ENCODE measurements around the gene NRG4.
"Not testable (repeated sequence)": the region's sequence is repeated elsewhere in the genome, so short reads cannot be mapped to it uniquely, and the experiment has no call there.

NRG4 gene

DNA sequence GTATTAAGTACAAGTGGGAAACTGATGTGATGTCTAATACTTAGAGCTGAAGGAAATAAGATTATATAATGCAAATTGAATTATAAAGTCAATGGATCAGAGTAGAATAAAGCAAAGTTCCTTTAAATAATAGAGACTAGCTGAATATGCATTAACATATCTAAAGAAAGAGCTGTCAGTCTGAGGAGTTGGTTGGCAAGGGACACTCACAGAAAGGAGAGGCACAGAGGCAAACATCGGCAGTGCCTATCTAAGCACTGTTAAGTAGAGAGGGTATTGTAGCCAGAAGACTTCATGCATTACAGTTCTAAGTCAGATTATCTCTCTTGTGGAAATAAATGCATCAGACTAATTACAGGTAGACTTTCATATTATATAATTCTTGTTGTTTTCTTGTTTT is 16.6 kb downstream of the NRG4 start:
- H3K4me3 ChIP-seq (ENCODE audit: insufficient read depth, low read depth, low read length, poor library complexity, severe bottlenecking): no peak overlapping the region
- H3K27me3 ChIP-seq (replicated peaks; ENCODE audit: control insufficient read depth, insufficient read depth, low read length, poor library complexity, severe bottlenecking): no peaks in the 10 kb centered on the region
- no peak for DNase-seq
- no peaks in the 10 kb centered on the region for H3K4me1 ChIP-seq (ENCODE audit: control insufficient read depth, insufficient read depth, low read length, poor library complexity, severe bottlenecking)
- H3K27ac ChIP-seq (ENCODE audit: insufficient read depth, low read length, poor library complexity, severe bottlenecking): no peak overlapping the region
- H3K9me3 ChIP-seq (ENCODE audit: control insufficient read depth, low read length): no peaks in the 10 kb centered on the region
- no peaks in the 10 kb centered on the region for H3K36me3 ChIP-seq (ENCODE audit: control insufficient read depth, insufficient read depth, low read length)

DNA sequence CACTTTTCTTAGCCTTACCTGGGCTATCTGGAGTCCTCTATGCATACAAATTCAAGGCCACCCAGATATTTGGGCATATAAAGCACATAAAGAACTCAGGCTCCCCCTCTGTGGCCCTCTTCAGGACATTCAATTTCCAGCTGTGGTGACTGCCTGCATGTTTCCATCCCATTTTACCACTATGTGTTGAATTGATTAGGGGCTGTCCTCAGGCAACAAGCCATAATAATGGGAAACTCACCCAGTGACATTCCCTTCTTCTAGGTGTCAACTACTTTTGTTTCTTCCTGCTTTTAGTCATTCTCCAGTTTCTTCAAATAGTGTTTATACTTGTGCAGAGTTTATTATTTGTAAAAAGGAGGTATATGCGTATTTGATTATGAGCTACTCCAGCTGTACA is 18.0 kb downstream of the NRG4 start:
- H3K9me3 ChIP-seq (ENCODE audit: control insufficient read depth, low read length): no peaks in the 10 kb centered on the region
- no peaks in the 10 kb centered on the region for H3K4me1 ChIP-seq (ENCODE audit: control insufficient read depth, insufficient read depth, low read length, poor library complexity, severe bottlenecking)
- H3K27ac ChIP-seq (ENCODE audit: insufficient read depth, low read length, poor library complexity, severe bottlenecking): no peak overlapping the region
- no peak for DNase-seq
- H3K27me3 ChIP-seq (replicated peaks; ENCODE audit: control insufficient read depth, insufficient read depth, low read length, poor library complexity, severe bottlenecking): no peaks in the 10 kb centered on the region
- H3K36me3 ChIP-seq (ENCODE audit: control insufficient read depth, insufficient read depth, low read length): no peaks in the 10 kb centered on the region
- no peak overlapping the region for H3K4me3 ChIP-seq (ENCODE audit: insufficient read depth, low read depth, low read length, poor library complexity, severe bottlenecking)

DNA sequence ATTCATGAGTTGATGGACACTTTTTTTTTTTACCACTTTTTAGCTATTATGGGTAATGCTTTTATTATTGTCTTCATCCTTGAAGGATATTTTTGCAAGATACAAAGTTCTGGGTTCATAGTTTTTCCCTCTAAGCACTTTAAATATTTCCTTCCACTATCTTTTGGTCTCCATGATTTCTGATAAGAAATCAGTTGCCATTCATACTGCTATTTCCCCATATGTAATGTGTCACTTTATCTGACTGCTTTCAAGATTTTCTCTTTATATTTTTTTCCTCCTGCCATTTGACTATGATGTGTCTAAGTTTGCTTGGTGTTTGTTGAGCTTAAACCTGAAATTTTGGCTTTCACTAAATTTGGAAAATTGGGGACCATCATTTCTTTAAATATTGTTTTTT is 19.3 kb downstream of the NRG4 start:
- Histone ChIP-seq H3K27me3 (replicated peaks; ENCODE audit: control insufficient read depth, insufficient read depth, low read length, poor library complexity, severe bottlenecking) (no peaks in the 10 kb centered on the region), H3K4me3 (ENCODE audit: insufficient read depth, low read depth, low read length, poor library complexity, severe bottlenecking) (no peak overlapping the region), H3K27ac (ENCODE audit: insufficient read depth, low read length, poor library complexity, severe bottlenecking) (no peak overlapping the region), H3K4me1 (ENCODE audit: control insufficient read depth, insufficient read depth, low read length, poor library complexity, severe bottlenecking) (no peaks in the 10 kb centered on the region), H3K9me3 (ENCODE audit: control insufficient read depth, low read length) (no peaks in the 10 kb centered on the region), H3K36me3 (ENCODE audit: control insufficient read depth, insufficient read depth, low read length) (no peaks in the 10 kb centered on the region)
- no peak for DNase-seq

DNA sequence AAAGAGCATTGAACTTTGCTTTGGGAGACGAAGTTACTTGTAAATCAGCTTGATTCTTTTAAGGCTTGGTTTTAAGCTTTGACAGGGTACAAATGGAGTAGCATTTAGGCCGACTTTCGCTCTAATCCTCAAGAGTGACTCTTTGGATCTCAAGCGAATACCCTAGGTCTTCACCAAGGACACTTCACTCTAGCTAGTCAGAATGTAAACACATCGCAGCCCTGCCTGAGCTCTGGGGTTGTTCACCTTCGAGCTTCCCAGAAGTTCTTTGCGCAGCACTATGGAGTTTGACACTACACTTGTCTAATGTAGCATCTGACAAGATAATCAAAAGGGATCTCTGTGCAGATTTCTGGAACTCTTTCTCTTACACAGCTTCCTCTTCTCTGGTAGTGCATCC is 22.3 kb downstream of the NRG4 start:
- H3K27ac ChIP-seq (ENCODE audit: insufficient read depth, low read length, poor library complexity, severe bottlenecking): no peak overlapping the region
- H3K36me3 ChIP-seq (ENCODE audit: control insufficient read depth, insufficient read depth, low read length): no peaks in the 10 kb centered on the region
- no peak overlapping the region for H3K4me3 ChIP-seq (ENCODE audit: insufficient read depth, low read depth, low read length, poor library complexity, severe bottlenecking)
- H3K9me3 ChIP-seq (ENCODE audit: control insufficient read depth, low read length): no peaks in the 10 kb centered on the region
- H3K27me3 ChIP-seq (replicated peaks; ENCODE audit: control insufficient read depth, insufficient read depth, low read length, poor library complexity, severe bottlenecking): no peaks in the 10 kb centered on the region
- H3K4me1 ChIP-seq (ENCODE audit: control insufficient read depth, insufficient read depth, low read length, poor library complexity, severe bottlenecking): no peaks in the 10 kb centered on the region
- no peak for DNase-seq

DNA sequence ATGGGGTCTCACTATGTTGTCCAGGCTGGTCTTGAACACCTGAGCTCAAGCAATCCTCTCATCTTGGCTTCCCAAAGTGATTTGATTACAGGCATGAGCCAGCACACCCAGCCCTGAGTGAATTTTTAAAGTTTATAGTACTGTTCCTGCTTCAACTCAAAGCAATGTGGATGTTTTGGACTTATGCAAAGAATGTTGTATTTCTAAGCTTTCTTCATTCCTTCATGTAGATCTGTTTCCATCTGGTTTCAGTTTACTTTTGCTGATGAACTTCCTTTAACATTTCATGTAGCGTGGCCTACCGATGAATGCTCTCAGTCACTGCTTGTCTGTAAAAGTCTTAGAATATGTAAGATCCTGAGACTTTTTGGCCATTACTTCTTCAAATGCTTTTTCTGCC is 23.2 kb downstream of the NRG4 start:
- no peaks in the 10 kb centered on the region for H3K36me3 ChIP-seq (ENCODE audit: control insufficient read depth, insufficient read depth, low read length)
- no peak overlapping the region for H3K27ac ChIP-seq (ENCODE audit: insufficient read depth, low read length, poor library complexity, severe bottlenecking)
- no peaks in the 10 kb centered on the region for H3K9me3 ChIP-seq (ENCODE audit: control insufficient read depth, low read length)
- no peaks in the 10 kb centered on the region for H3K4me1 ChIP-seq (ENCODE audit: control insufficient read depth, insufficient read depth, low read length, poor library complexity, severe bottlenecking)
- no peak overlapping the region for H3K4me3 ChIP-seq (ENCODE audit: insufficient read depth, low read depth, low read length, poor library complexity, severe bottlenecking)
- no peaks in the 10 kb centered on the region for H3K27me3 ChIP-seq (replicated peaks; ENCODE audit: control insufficient read depth, insufficient read depth, low read length, poor library complexity, severe bottlenecking)
- no peak for DNase-seq

DNA sequence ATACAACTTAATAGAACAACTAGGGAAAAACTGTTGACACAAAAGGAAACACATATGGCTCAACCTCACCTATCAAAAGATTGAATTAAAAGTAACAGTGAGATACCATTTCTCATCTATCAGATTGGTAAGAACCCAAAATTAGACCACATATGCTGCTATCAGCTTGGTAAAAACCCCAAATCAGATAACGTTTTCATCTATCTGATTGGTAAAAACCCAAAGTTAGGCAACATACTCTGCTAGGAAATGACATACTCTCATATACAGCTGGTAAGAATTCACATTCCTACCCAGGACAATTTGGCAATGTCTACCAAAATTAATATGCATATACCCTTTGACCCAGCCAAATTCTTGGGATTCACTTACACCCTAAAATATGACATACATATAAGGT is 26.3 kb downstream of the NRG4 start:
- Histone ChIP-seq H3K27ac (ENCODE audit: insufficient read depth, low read length, poor library complexity, severe bottlenecking) (no peak overlapping the region), H3K9me3 (ENCODE audit: control insufficient read depth, low read length) (no peaks in the 10 kb centered on the region), H3K4me1 (ENCODE audit: control insufficient read depth, insufficient read depth, low read length, poor library complexity, severe bottlenecking) (no peaks in the 10 kb centered on the region), H3K27me3 (replicated peaks; ENCODE audit: control insufficient read depth, insufficient read depth, low read length, poor library complexity, severe bottlenecking) (no peaks in the 10 kb centered on the region), H3K4me3 (ENCODE audit: insufficient read depth, low read depth, low read length, poor library complexity, severe bottlenecking) (no peak overlapping the region), H3K36me3 (ENCODE audit: control insufficient read depth, insufficient read depth, low read length) (no peaks in the 10 kb centered on the region)
- DNase-seq: no peak

DNA sequence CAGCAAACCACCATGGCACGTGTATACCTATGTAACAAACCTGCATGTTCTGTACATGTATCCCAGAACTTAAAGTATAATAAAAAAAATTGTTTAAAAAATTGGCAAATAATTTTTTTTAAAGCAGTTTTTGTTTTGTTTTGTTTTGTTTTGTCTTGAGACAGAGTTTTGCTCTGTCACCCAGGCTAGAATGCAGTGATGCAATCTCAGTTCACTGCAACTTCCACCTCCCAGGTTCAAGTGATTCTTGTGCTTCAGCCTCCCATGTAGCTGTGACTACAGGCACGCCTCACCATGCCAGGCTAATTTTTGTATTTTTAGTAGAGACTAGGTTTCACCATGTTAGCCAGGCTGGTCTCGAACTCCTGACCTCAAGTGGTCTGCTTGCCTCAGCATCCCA is 27.5 kb downstream of the NRG4 start:
- H3K9me3 ChIP-seq (ENCODE audit: control insufficient read depth, low read length); H3K27ac ChIP-seq (ENCODE audit: insufficient read depth, low read length, poor library complexity, severe bottlenecking); H3K4me1 ChIP-seq (ENCODE audit: control insufficient read depth, insufficient read depth, low read length, poor library complexity, severe bottlenecking); H3K27me3 ChIP-seq (replicated peaks; ENCODE audit: control insufficient read depth, insufficient read depth, low read length, poor library complexity, severe bottlenecking); H3K36me3 ChIP-seq (ENCODE audit: control insufficient read depth, insufficient read depth, low read length); H3K4me3 ChIP-seq (ENCODE audit: insufficient read depth, low read depth, low read length, poor library complexity, severe bottlenecking); DNase-seq: not testable (repeated sequence)

DNA sequence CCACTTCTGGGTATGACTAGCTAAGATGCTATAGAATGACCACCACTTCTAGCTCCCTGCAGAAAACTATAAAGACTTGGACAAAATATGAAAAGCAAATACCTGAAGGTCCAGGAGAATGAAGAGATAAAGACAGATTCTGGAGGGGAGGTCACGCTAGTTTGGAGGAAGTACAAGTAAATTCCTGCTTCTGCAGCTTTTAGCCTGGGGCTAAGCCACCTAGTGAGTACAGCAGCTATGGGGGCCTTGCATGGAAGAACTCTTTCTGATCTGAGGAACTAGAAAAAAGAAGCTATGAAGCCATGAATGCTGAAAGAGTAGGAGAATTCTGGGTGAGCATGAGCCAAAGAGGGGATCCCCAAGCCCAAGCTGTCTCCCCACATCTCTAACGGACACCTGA is 29.8 kb downstream of the NRG4 start:
- H3K27me3 ChIP-seq (replicated peaks; ENCODE audit: control insufficient read depth, insufficient read depth, low read length, poor library complexity, severe bottlenecking): no peaks in the 10 kb centered on the region
- no peak overlapping the region for H3K4me3 ChIP-seq (ENCODE audit: insufficient read depth, low read depth, low read length, poor library complexity, severe bottlenecking)
- no peaks in the 10 kb centered on the region for H3K9me3 ChIP-seq (ENCODE audit: control insufficient read depth, low read length)
- no peaks in the 10 kb centered on the region for H3K36me3 ChIP-seq (ENCODE audit: control insufficient read depth, insufficient read depth, low read length)
- no peak for DNase-seq
- H3K4me1 ChIP-seq (ENCODE audit: control insufficient read depth, insufficient read depth, low read length, poor library complexity, severe bottlenecking): no peaks in the 10 kb centered on the region
- no peak overlapping the region for H3K27ac ChIP-seq (ENCODE audit: insufficient read depth, low read length, poor library complexity, severe bottlenecking)

DNA sequence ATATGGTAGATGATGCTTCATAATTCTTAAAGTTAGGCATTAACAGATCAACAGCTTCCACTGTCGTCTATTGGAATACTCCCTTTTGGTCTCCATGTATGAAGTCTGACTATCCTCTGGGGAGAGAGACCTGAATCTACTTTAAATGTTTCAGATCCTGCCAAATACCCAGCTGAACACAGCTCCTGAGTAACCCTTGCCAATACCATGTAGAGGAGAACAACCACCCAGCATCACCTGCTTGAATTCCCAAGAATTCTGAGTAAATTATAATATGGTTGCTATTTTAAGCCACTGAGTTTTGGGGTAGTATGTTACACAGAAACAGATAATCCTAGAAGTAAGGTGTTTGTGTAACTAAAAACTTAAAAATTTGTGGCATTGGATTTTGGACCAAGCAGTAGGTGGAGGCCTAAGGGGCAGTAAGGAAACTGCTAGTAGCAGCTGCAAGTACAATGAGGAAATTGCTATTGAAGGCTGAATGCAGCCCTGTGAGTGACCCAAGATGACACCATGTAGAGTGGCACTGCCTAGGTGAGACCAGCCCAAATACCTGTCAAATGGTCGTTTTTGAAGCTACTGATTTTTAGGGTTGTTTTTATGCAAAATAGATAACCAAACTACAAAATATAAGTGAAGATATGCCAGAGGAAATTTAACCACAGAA is 30.9 kb downstream of the NRG4 start:
- DNase-seq: no peak
- no peaks in the 10 kb centered on the region for H3K4me1 ChIP-seq (ENCODE audit: control insufficient read depth, insufficient read depth, low read length, poor library complexity, severe bottlenecking)
- H3K27me3 ChIP-seq (replicated peaks; ENCODE audit: control insufficient read depth, insufficient read depth, low read length, poor library complexity, severe bottlenecking): no peaks in the 10 kb centered on the region
- H3K27ac ChIP-seq (ENCODE audit: insufficient read depth, low read length, poor library complexity, severe bottlenecking): no peak overlapping the region
- no peaks in the 10 kb centered on the region for H3K36me3 ChIP-seq (ENCODE audit: control insufficient read depth, insufficient read depth, low read length)
- no peaks in the 10 kb centered on the region for H3K9me3 ChIP-seq (ENCODE audit: control insufficient read depth, low read length)
- no peak overlapping the region for H3K4me3 ChIP-seq (ENCODE audit: insufficient read depth, low read depth, low read length, poor library complexity, severe bottlenecking)

DNA sequence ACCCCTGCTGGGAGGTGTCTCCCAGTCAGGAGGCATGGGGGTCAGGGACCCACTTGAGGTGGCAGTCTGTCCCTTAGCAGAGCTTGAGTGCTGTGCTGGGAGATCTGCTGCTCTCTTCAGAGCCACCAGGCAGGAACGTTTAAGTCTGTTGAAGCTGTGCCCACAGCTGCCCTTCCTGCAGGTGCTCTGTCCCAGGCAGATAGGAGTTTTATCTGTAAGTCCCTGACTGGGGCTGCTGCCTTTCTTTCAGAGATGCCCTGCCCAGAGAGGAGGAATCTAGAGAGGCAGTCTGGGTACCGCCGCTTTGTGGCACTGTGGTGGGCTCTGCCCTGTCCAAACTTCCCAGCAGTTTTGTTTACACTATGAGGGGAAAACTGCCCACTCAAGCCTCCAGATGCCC is 35.5 kb downstream of the NRG4 start:
- DNase-seq; H3K4me3 ChIP-seq (ENCODE audit: insufficient read depth, low read depth, low read length, poor library complexity, severe bottlenecking); H3K27ac ChIP-seq (ENCODE audit: insufficient read depth, low read length, poor library complexity, severe bottlenecking); H3K36me3 ChIP-seq (ENCODE audit: control insufficient read depth, insufficient read depth, low read length); H3K27me3 ChIP-seq (replicated peaks; ENCODE audit: control insufficient read depth, insufficient read depth, low read length, poor library complexity, severe bottlenecking); H3K9me3 ChIP-seq (ENCODE audit: control insufficient read depth, low read length); H3K4me1 ChIP-seq (ENCODE audit: control insufficient read depth, insufficient read depth, low read length, poor library complexity, severe bottlenecking): not testable (repeated sequence)

DNA sequence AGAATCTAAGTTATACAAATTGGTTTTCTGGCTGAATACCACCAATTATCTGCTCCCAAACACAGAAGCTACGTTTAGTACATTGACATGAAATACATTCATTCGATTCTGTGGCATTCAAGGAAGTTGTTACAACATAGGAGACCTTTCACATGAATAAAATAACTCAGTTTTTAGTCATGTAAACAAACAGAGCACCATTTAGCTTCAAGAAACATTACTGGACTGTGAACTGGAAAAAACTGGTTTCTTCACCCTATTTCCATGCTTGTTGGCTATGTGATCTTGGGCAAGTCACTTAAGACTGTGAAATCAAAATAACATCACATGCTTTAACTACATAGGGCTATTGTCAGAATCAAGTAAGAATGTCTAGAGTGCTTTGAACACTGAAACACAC is 46.2 kb downstream of the NRG4 start:
- Histone ChIP-seq H3K36me3 (ENCODE audit: control insufficient read depth, insufficient read depth, low read length) (no peaks in the 10 kb centered on the region), H3K9me3 (ENCODE audit: control insufficient read depth, low read length) (no peaks in the 10 kb centered on the region), H3K4me1 (ENCODE audit: control insufficient read depth, insufficient read depth, low read length, poor library complexity, severe bottlenecking) (no peaks in the 10 kb centered on the region), H3K27me3 (replicated peaks; ENCODE audit: control insufficient read depth, insufficient read depth, low read length, poor library complexity, severe bottlenecking) (no peaks in the 10 kb centered on the region), H3K4me3 (ENCODE audit: insufficient read depth, low read depth, low read length, poor library complexity, severe bottlenecking) (no peak overlapping the region), H3K27ac (ENCODE audit: insufficient read depth, low read length, poor library complexity, severe bottlenecking) (no peak overlapping the region)
- no peak for DNase-seq

Measured in effector memory CD4-positive, alpha-beta T cell (primary cell).